Keratinocyte (primary cell): ENCODE data around the gene PLEKHA1.

Experiments used
- CTCF ChIP-seq, 3 experiments: IDR thresholded peaks in 1 of 3; conservative IDR thresholded peaks in 1 of 3; optimal IDR thresholded peaks in 1 of 3; 2 replicates in 2 of 3; 3 replicates in 1 of 3; pipeline versions ENCODE3 to v1.5.1; 2011; ENCODE audit warnings: low read length in 3 of 3, mild to moderate bottlenecking in 3 of 3, moderate library complexity in 2 of 3, control low read depth in 1 of 3, inconsistent platforms in 1 of 3; ENCODE audit not compliant: insufficient read depth in 2 of 3; ENCODE audit errors: extremely low read depth in 1 of 3
- EZH2 ChIP-seq: IDR thresholded peaks from one replicate; pipeline ENCODE4 v1.6.1; 2012; ENCODE audit warnings: inconsistent platforms, mild to moderate bottlenecking, low read length, moderate library complexity

- no peak for TF ChIP-seq CTCF (optimal IDR thresholded peaks at IDR 0.05 in 1 of 3, IDR thresholded peaks at IDR 0.05 in 1 of 3, conservative IDR thresholded peaks at IDR 0.05 in 1 of 3; ENCODE audit: extremely low read depth in 1 of 3, insufficient read depth in 2 of 3, low read length in 3 of 3)
- no peak for TF ChIP-seq EZH2
Measured at GRCh38 chr10:122466951-122467381, 92.5 kb downstream of the PLEKHA1 start.
